ENCODE data around the gene CTDSPL.

- TF ChIP-seq CTCF (IDR thresholded peaks at IDR 0.05) (no peak), POLR2AphosphoS5 (IDR thresholded peaks at IDR 0.05) (no peak), POLR2A (IDR thresholded peaks at IDR 0.05) (no peak)
Observed at GRCh38 chr3:37963016-37963415, 101.3 kb downstream of the CTDSPL start.

Measured in suprapubic skin (tissue), 4 donors.